ENCODE results near the gene SLIT1.

The SLIT1 gene

GRCh38 chr10:97049670-97050069 is 136.1 kb downstream of the SLIT1 start:
- ATAC-seq (replicated peaks) (no peak), DNase-seq (no peak)
- Mint-ChIP-seq H3K27ac (no peak overlapping the region), H3K9me3 (peaks cover 0 to 2% of the 10 kb centered on the region in 2 donors), H3K4me1 (peaks cover 6 to 11% of the 10 kb centered on the region in 2 donors), H3K4me3 (no peak overlapping the region), H3K36me3 (no peaks in the 10 kb centered on the region), H3K27me3 (peaks cover 13 to 28% of the 10 kb centered on the region in 2 donors)

DNA sequence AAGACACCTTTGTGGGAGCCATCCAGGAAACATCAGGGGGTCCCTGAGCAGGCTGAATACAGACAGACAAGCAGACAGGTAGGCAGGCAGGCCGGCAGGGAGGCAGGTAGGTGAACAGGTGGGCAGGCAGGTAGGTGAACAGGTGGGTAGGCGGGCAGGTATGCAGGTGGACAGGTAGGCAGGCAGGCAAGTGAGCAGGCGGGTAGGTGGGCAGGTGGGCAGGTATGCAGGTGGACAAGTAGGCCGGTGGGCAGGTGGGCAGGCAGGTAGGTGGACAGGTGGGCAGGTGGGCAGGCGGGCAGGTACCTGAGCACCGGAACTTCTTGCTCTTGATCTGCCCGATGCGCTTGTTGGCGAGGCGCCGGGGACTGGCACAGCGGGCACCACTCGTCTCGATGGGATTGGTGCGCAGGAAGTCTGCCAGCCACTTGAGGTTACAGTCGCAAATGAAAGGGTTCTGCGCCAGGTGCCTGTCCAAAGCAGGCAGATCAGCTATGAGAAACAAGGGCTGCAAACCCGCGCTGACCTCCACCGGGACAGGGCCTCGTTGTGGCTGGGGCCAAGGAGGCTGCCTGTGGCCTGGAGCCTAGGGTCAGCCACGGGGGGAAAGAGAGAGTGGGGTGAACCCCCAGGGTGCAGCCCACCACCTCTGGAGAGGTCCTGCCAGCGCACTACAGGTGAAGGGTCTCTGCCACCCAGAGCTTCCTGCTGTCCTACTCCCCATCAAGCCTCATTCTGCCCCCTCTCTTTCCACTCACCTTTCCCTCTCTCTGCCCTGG is 136.9 kb downstream of the SLIT1 start:
- no peak for ATAC-seq (replicated peaks)

DNA sequence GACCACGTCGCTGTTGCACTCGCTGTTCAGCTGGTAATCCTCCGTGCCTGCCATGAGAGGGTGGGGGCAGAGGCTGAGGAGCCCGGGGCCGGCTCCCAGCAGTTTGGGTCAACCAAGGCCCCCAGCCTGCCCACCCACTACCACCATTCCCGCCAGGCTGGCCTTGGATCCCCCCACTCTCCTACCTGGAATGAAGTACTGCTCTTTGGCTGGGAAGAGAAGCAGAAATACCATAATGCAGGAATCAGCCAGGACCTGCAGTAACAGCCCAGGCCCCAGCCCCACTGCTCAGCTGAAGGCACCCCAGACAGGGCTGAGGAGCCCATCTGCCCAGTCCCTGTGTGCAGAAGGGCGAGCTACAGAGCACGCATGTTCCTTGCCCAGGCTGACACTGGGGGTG is 138.0 kb downstream of the SLIT1 start:
- H3K36me3 Mint-ChIP-seq: no peaks in the 10 kb centered on the region
- no peak overlapping the region for H3K4me3 Mint-ChIP-seq
- ATAC-seq (replicated peaks) (no peak), DNase-seq (no peak)
- peaks cover 6 to 11% of the 10 kb centered on the region in 2 donors for H3K4me1 Mint-ChIP-seq
- H3K27me3 Mint-ChIP-seq: peaks cover 14 to 17% of the 10 kb centered on the region in 2 donors
- no peak overlapping the region for H3K27ac Mint-ChIP-seq
- peaks cover 0 to 2% of the 10 kb centered on the region in 2 donors for H3K9me3 Mint-ChIP-seq

More for the DNA sequence above, 136.9 kb downstream of the SLIT1 start:
- Mint-ChIP-seq H3K9me3 (peaks cover 0 to 2% of the 10 kb centered on the region in 2 donors), H3K4me3 (no peak overlapping the region), H3K27ac (no peak overlapping the region), H3K36me3 (no peaks in the 10 kb centered on the region), H3K4me1 (peaks cover 6 to 11% of the 10 kb centered on the region in 2 donors), H3K27me3 (peaks cover 14 to 21% of the 10 kb centered on the region in 2 donors)
- DNase-seq: no peak

DNA sequence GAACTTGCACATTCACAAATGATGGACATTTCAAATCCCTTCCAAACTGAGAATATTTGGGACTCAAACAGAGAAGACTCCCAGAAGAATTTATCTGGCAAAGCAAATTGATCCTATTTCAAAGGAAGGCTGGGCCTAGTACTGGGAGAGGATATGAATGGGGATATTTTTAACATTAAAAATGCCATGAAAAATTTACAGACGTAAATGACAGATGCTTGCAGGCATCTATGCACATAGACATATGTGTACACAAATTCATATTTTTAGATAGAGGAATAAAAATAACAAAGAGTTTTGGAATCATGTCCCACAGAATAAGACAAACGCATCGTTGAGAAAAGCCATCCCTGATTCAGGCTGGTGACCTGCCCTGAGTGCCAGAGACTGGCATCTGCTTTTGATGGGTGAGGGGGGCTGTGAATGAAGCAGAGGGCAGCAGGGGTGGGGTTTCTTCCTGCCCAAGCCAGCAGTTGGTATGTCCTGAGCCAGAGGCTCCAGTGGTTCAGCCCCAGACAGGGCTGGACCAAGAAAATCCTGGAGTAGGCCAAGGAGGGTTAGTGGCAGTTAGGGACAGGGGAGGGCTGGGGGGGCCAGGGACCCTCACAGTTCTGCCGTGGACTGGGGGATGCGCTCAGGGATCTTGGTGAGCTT is 138.5 kb downstream of the SLIT1 start:
- H3K36me3 Mint-ChIP-seq: no peaks in the 10 kb centered on the region
- no peak overlapping the region for H3K27ac Mint-ChIP-seq

DNA sequence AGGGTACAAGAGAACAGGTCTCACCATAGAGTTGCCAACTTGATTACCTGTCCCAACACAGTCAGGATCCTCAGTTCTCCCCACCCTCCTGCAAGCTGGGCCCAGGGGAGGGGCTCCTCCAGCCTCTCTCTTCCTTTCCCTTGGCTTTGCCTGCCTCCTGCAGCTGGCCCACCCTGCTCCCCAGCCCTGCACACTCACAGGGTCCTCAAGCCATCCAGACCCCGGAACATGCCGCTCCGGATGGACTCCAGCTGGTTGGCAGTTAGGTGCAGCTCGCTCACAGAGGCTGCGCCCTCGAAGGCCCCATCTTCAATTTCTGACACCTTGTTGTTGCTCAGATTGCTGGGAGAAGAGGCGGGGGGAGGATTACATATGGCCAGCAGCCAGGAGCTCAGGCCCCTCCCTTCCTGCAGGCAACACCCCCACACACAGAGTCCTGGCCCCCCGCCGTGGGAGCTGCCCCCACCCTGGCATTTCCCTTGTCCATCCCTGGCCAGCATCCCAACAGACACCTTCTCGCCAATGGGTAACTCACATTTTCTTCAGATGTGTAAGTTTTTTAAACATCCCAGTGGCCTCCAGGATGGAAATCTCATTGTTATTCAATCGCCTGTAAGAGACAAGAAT is 139.2 kb downstream of the SLIT1 start:
- Mint-ChIP-seq H3K27ac (no peak overlapping the region), H3K4me1 (peaks cover 6 to 11% of the 10 kb centered on the region in 2 donors), H3K27me3 (peaks cover 13% of the 10 kb centered on the region in 2 donors), H3K4me3 (no peak overlapping the region), H3K9me3 (peaks cover 0 to 2% of the 10 kb centered on the region in 2 donors), H3K36me3 (no peaks in the 10 kb centered on the region)
- DNase-seq (no peak), ATAC-seq (replicated peaks) (no peak)

More for the DNA sequence above, 138.5 kb downstream of the SLIT1 start:
- DNase-seq (no peak), ATAC-seq (replicated peaks) (no peak)
- H3K4me3 Mint-ChIP-seq: no peak overlapping the region
- peaks cover 0 to 2% of the 10 kb centered on the region in 2 donors for H3K9me3 Mint-ChIP-seq
- H3K27me3 Mint-ChIP-seq: peaks cover 13 to 15% of the 10 kb centered on the region in 2 donors
- H3K4me1 Mint-ChIP-seq: peaks cover 6 to 11% of the 10 kb centered on the region in 2 donors

- DNase-seq (no peak), ATAC-seq (replicated peaks) (no peak)
- Mint-ChIP-seq H3K27me3 (peaks cover 7 to 11% of the 10 kb centered on the region in 2 donors), H3K4me3 (no peak overlapping the region), H3K9me3 (no peaks in the 10 kb centered on the region), H3K4me1 (no peaks in the 10 kb centered on the region), H3K27ac (no peak overlapping the region), H3K36me3 (no peaks in the 10 kb centered on the region)
Measured at GRCh38 chr10:97043563-97043855, 142.2 kb downstream of the SLIT1 start.

DNA sequence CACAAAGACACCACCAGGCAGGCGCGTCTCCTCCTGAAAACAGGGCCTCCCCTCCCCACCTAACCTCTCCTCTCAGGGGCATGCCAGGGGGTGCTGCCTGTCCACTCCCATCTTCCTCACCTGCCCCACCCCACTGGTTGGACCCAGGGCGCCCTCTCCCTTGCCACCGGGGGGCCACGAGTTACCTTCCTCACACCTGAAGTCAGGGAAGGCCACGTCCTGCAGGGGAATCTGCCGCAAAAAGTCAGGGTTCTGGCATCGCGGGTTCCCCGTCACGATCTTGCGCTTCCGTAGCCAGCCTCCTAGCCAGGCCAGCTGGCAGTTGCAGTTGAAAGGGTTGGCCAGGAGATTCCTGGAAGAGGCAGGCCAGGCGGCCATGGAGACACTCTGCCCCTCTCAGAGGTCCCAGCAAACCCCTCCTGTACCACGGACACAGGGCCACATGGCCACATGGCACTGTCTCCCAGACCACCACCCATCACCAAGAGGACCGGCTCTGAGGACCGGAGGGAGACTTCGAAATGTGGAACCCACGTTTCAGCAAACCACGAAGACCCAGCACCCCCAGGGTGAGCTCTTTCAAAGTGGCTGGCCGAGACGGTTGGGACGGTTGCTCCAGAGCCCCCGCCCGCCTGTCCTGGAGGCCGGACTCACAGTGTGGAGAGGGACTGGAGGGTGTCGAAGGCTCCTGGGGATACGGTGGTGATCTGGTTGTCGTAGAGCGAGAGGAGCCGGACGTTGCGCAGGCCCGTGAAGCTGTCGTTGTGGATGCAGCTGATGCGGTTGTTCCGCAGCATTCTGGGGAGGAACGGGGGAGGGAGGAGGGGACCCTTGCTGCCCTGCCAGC is 142.8 kb downstream of the SLIT1 start:
- Mint-ChIP-seq H3K27me3 (peaks cover 4 to 9% of the 10 kb centered on the region in 2 donors), H3K4me3 (no peak overlapping the region), H3K36me3 (no peaks in the 10 kb centered on the region), H3K4me1 (peaks cover 3 to 4% of the 10 kb centered on the region in 2 donors), H3K27ac (no peak overlapping the region), H3K9me3 (no peaks in the 10 kb centered on the region)
- DNase-seq: no peak
- ATAC-seq (replicated peaks): no peak

DNA sequence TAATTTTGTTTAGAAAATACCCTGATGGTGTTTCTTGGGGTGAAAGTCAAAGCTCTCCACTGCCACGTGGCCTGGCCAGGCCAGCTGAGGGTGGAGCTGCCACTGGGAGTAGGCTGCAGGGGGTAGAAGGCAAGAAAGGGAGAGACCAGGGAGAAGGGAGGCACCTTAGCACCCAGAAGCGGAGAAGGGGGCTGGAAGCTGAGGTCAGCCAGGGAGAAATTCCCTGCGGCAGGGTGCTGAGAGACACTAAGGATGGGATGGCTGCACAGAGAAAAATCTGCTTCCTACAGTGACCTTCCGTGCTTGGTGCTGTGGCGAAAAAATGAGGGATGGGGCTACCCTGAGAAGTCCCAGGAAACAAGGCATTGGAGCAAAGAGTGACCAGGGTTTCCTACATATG is 143.7 kb downstream of the SLIT1 start:
- DNase-seq (no peak), ATAC-seq (replicated peaks) (no peak)
- Mint-ChIP-seq H3K9me3 (no peaks in the 10 kb centered on the region), H3K27ac (no peak overlapping the region), H3K4me1 (peaks cover 8 to 12% of the 10 kb centered on the region in 2 donors), H3K4me3 (no peak overlapping the region), H3K27me3 (peaks cover 4 to 9% of the 10 kb centered on the region in 2 donors), H3K36me3 (no peaks in the 10 kb centered on the region)

- Mint-ChIP-seq H3K27ac (no peak overlapping the region), H3K4me1 (peaks cover 9 to 20% of the 10 kb centered on the region in 2 donors), H3K27me3 (peaks cover 10 to 11% of the 10 kb centered on the region in 2 donors), H3K36me3 (no peaks in the 10 kb centered on the region), H3K4me3 (no peak overlapping the region), H3K9me3 (no peaks in the 10 kb centered on the region)
- DNase-seq (no peak), ATAC-seq (replicated peaks) (no peak)
Measured at GRCh38 chr10:97040706-97041105, 145.1 kb downstream of the SLIT1 start.

GRCh38 chr10:97040248-97040584 is 145.5 kb downstream of the SLIT1 start:
- H3K4me3 Mint-ChIP-seq: no peak overlapping the region
- H3K4me1 Mint-ChIP-seq: peaks cover 9 to 20% of the 10 kb centered on the region in 2 donors
- peaks cover 15 to 16% of the 10 kb centered on the region in 2 donors for H3K27me3 Mint-ChIP-seq
- no peaks in the 10 kb centered on the region for H3K36me3 Mint-ChIP-seq
- H3K9me3 Mint-ChIP-seq: no peaks in the 10 kb centered on the region
- DNase-seq: no peak
- ATAC-seq (replicated peaks): no peak
- no peak overlapping the region for H3K27ac Mint-ChIP-seq

DNA sequence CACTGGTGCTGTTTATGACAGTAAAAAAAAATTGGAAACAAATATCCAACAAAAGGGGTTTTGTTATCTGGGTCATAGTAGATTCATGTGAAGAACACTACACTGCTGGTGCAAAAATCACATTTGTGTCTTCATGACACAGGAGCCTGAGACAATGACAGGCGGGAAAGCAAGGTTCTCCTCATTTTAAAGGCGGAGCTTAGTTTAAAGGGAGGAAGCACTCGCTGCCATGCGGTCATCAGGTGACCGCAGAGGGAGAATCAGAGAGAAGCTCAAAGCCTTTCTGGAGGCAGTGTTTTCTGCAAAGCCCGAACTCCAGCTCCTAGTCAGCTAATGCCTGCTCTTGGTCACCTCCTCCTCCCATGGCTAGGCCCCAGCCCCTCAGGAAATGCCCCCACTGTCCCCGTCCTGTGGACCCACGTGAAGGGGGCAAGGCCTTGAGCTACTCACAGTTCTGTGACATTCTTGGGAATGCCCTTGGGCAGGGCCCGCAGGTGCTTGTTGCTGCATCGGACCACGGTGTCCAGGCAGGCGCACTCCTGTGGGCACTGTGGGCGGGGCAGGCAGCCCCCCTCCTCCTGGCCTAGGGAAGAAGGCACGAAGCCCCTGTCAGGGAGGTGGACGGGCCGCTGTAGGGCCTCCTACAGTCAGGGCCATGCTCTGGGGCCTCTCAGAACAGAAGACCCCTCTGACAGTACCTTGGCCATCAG is 146.1 kb downstream of the SLIT1 start:
- H3K27ac Mint-ChIP-seq: no peak overlapping the region
- peaks cover 20 to 21% of the 10 kb centered on the region in 2 donors for H3K27me3 Mint-ChIP-seq
- peaks cover 9 to 20% of the 10 kb centered on the region in 2 donors for H3K4me1 Mint-ChIP-seq
- no peaks in the 10 kb centered on the region for H3K9me3 Mint-ChIP-seq
- no peak overlapping the region for H3K4me3 Mint-ChIP-seq
- ATAC-seq (replicated peaks) (no peak), DNase-seq (no peak)
- H3K36me3 Mint-ChIP-seq: no peaks in the 10 kb centered on the region

- peaks cover 9 to 20% of the 10 kb centered on the region in 2 donors for H3K4me1 Mint-ChIP-seq
- H3K27me3 Mint-ChIP-seq: peaks cover 20 to 21% of the 10 kb centered on the region in 2 donors
- H3K36me3 Mint-ChIP-seq: no peaks in the 10 kb centered on the region
- ATAC-seq (replicated peaks) (no peak), DNase-seq (no peak)
- H3K4me3 Mint-ChIP-seq: peak overlapping the region in 1 of 2 donors; percentile 75
- no peak overlapping the region for H3K27ac Mint-ChIP-seq
- H3K9me3 Mint-ChIP-seq: no peaks in the 10 kb centered on the region
Measured at GRCh38 chr10:97038688-97039087, 147.1 kb downstream of the SLIT1 start.
